HG03175 (cell line): Measurements from ENCODE around the gene CSTF2T.

Experiments used
- ATAC-seq: cut with Tn5 transposase; IDR thresholded peaks from one replicate; pipeline ENCODE4 v1.9.1; 2021; ENCODE audit warnings: mild to moderate bottlenecking, moderate library complexity; ENCODE audit not compliant: unreplicated experiment

CSTF2T gene

GRCh38 chr10:51699475-51700227 is at the start of gene CSTF2T:
CSTF2T (minus strand) TSS chr10:51699595; CDS start chr10:51699549, 46 bp downstream.
- peak; percentile 92 for ATAC-seq

GRCh38 chr10:51748959-51749358 is 49.6 kb upstream of the CSTF2T start:
- no peak for ATAC-seq

GRCh38 chr10:51747216-51747615 is 47.8 kb upstream of the CSTF2T start:
- ATAC-seq = no peak

GRCh38 chr10:51745397-51745796 is 46.0 kb upstream of the CSTF2T start:
- no peak for ATAC-seq

- ATAC-seq = no peak
These were observed 45.0 kb upstream of the CSTF2T start for GRCh38 chr10:51744235-51745000.

- peak; percentile 93 for ATAC-seq
These were observed 43.8 kb upstream of the CSTF2T start for GRCh38 chr10:51743146-51743545.

GRCh38 chr10:51733057-51733456 is 33.7 kb upstream of the CSTF2T start:
- ATAC-seq = no peak

GRCh38 chr10:51729822-51730555 is 30.6 kb upstream of the CSTF2T start:
- no peak for ATAC-seq

- no peak for ATAC-seq
These were observed 24.6 kb upstream of the CSTF2T start for GRCh38 chr10:51724038-51724437.

GRCh38 chr10:51718804-51719291 is 19.5 kb upstream of the CSTF2T start:
- ATAC-seq = no peak

GRCh38 chr10:51716981-51717380 is 17.6 kb upstream of the CSTF2T start:
- no peak for ATAC-seq

GRCh38 chr10:51711519-51711891 is 12.1 kb upstream of the CSTF2T start:
- no peak for ATAC-seq

- no peak for ATAC-seq
These were observed 10.1 kb upstream of the CSTF2T start for GRCh38 chr10:51709324-51709972.

GRCh38 chr10:51708609-51709008 is 9.2 kb upstream of the CSTF2T start:
- ATAC-seq = no peak

GRCh38 chr10:51707821-51708424 is 8.5 kb upstream of the CSTF2T start:
- ATAC-seq = no peak

GRCh38 chr10:51707392-51707791 is 8.0 kb upstream of the CSTF2T start:
- no peak for ATAC-seq

GRCh38 chr10:51706225-51706624 is 6.8 kb upstream of the CSTF2T start:
- ATAC-seq = no peak

- ATAC-seq = no peak
These were observed 6.4 kb upstream of the CSTF2T start for GRCh38 chr10:51705774-51706173.

GRCh38 chr10:51700228-51700817 is 928 bp upstream of the CSTF2T start:
- ATAC-seq = no peak

- ATAC-seq = peak; percentile 36
These were observed 285 bp downstream of the CSTF2T start for GRCh38 chr10:51699145-51699474.
